Measurements from ENCODE around the gene CLCN3.

- no peak for TF ChIP-seq CTCF (IDR thresholded peaks at IDR 0.05)
- no peak for TF ChIP-seq POLR2A (IDR thresholded peaks at IDR 0.05)
- TF ChIP-seq EP300 (IDR thresholded peaks at IDR 0.05) = no peak
Measured at GRCh38 chr4:169604131-169604900, 16.1 kb upstream of the CLCN3 start.
